ENCODE measurements around the gene ACER3.
"Not testable (repeated sequence)": the region's sequence is repeated elsewhere in the genome, so short reads cannot be mapped to it uniquely, and the experiment has no call there.

Gene ACER3

DNA sequence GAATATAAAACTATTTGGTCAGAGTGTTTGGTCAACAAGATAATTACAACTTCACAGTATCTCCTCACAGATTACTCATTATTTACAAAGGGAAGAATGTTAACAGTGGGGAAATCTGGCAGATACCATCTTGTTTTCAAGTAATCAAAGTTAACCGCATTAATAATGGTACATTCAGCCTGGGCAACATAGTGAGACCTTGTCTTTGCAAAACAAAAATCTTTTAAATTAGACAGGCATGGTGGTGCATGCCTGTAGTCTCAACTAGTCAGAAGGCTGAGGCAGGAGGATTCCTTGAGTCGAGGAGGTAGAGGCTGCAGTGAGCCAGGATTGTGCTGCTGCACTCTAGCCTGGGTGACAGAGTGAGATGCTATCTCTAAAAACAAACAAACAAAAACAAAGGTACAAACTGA is 78.5 kb downstream of the ACER3 start:
- no peak for DNase-seq

- no peak for DNase-seq
Measured at GRCh38 chr11:76944225-76944624, 83.5 kb downstream of the ACER3 start.

- no peak for DNase-seq
Measured at GRCh38 chr11:76946223-76946622, 85.5 kb downstream of the ACER3 start.

DNA sequence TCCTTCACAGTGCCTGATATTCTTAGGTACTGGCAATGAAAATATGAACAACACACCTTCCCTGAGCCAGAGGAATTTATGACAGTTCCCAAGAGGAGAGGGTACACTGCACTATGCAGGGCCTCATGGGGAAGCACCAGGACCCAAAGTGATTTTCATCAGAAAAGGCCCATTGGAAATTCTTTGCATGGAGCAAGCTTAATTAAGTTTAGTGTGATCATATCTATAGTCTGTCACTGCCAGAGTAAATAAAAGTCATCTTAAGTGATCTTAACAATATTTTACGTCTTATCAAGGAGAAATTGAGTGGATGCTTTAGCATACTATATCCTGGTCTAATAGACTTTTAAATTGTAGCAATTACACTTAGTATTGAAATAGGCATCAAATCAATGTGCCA is 86.5 kb downstream of the ACER3 start:
- DNase-seq, result no peak

GRCh38 chr11:76947800-76948199 is 87.1 kb downstream of the ACER3 start:
- DNase-seq, result no peak

DNA sequence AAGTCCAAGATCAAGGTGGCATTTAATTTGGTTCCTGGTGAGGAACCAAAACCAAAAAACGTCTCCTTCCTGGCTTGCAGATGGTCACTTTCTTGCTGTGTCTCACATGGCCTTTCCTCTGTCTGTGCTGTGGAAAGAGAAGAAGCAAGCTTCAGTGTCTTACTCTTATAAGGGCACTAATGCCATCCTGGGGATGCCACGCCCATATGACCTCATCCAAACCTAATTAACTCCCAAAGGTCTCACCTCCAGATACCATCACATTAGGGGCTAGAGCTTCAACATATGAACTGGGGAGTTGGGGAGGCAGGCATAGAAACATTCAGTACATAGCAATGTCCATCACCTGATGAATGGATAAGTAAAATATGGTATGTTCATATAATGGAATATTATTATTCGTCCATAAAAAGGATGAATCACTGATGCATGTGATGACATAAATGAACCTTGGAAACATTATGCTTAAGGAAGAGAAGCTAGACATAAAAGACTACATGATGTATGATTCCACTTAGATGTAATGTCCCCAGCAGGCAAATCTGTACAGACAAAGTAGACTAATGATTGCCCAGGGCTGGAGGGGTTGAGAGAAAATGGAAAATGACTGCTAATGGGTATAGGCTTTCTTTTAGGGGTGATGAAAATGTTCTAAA is 94.9 kb downstream of the ACER3 start:
- DNase-seq, result no peak

GRCh38 chr11:76962583-76963416 is 102.1 kb downstream of the ACER3 start:
- no peak for DNase-seq

GRCh38 chr11:76963417-76964168 is 102.9 kb downstream of the ACER3 start:
- DNase-seq, result not testable (repeated sequence)

DNA sequence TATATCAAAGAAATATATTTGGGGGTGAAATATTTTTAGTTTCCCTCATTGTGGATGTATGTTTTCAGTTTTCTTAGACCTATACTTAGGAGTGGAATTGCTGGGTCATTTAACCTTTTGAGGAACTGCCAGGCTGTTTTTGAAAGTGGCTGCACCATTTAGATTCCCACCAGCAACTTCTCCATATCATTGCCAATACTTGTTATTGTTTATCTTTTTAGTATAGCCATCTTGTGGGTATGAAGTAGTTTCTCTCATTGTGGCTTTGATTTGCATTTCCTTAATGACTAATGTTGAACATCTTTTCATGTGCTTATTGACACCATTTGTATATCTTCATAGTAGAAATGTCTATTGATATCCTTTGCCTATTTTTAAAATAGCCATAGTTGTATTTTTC is 111.3 kb downstream of the ACER3 start:
- DNase-seq, result no peak

DNA sequence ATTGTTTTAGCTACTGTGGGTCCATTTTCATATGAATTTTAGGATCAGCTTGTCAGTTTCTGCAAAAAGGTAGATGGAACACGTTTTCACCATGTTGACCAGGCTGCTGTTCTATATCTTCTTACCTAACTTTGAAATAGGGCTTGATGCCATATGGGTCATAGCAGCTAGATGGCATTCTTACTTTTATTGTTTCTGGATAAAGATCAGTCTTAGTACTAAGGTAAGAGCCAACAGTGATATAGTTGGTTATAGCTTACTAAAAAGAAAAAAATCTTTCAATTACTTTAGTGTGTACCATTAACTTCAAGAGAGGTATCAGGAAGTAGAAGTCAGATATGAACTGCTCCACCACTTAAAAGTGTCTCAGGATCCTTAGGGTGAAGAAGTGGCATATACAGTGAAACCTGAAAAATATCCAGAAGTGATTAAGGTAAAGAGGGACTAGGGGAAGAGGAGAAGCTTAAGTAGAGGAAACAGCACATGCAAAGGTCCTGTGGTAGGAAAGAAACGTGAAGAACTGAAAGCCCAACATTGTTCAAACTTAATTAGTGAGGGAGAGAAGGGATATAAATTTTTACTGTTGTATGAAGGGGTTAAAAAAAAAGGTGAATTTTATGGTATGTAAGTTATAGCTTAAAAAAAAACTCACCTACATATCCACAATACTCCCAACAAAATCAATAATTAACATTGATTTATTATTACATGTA is 113.6 kb downstream of the ACER3 start:
- DNase-seq, result no peak

DNA sequence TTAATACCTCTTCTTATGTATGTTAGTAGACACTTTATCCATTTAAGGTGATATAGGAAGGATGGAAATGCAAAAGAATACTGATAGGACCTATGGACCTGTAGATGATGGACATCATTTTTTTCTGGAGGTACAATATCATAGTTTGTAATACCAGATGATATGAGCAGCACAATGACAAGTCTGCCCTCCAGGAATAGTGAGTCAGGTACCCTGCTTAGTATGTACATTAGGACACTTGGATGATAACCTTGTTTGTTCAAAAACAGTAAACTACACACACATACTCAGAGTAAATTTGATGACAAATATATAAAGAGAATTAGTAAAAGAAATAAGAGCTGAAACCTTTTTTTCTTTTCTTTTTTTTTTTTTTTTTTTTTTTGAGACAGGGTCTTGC is 114.8 kb downstream of the ACER3 start:
- no peak for DNase-seq

- no peak for DNase-seq
Measured at GRCh38 chr11:76977791-76978190, 117.1 kb downstream of the ACER3 start.

- DNase-seq, result no peak
Measured at GRCh38 chr11:76978239-76978638, 117.5 kb downstream of the ACER3 start.

DNA sequence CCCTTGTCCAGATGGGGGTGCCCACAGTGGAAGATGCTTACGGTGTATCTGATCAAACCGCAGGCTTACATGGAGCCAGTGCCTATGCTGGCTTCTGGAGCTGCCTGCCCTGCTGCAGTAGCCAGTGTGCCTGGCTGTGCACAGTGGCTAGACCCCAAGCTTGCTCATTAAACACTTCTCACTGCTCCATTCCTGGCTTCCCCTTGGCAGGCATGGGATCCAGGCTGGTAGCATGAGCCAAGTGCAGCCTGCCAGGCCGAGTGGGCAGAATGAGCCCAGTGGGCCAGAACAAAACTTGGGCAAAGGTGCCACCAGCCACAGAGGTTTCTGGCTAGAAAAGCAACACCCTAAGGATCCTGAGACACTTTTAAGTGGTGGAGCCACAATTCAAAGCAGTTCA is 118.1 kb downstream of the ACER3 start:
- no peak for DNase-seq

- DNase-seq, result no peak
Measured at GRCh38 chr11:76980196-76980595, 119.5 kb downstream of the ACER3 start.

DNA sequence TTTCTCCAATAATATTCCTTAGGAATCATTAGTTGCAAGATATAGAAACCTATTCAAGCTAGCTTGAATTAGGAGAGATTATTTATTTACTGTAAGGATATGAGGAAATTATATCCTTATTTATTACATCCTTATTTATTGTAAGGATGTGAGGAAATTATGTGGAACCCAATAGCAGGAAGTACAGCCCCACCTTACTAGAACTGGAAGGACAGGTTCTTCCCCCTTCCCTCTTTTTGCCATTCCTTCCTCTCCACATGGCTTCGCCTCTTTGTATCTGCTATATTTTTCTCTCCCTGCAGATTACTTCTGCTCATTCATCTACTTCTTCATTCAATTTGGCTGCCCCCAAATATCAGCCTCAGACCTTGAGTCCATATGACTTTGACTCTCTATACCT is 124.0 kb downstream of the ACER3 start:
- no peak for DNase-seq

DNA sequence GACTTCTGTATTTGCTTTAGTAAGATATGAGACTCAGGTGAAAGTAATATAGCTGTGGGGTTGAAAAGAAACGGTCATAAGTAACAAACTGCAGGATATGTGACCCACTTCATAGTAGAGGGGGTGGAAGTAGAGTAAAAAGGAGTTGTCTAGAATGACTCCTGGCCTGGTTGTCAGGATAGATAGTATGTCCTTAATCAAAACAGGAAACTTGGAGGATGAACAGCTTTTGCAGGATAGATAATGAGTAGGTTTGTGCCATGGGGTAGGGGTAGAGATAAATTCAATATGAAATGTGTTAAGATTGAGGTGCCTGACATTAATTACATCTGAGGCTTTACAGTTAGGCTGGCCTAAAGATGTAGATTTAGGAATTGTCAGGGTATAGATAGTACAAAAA is 126.5 kb downstream of the ACER3 start:
- no peak for DNase-seq

GRCh38 chr11:76990628-76991027 is 129.9 kb downstream of the ACER3 start:
- no peak for DNase-seq

DNA sequence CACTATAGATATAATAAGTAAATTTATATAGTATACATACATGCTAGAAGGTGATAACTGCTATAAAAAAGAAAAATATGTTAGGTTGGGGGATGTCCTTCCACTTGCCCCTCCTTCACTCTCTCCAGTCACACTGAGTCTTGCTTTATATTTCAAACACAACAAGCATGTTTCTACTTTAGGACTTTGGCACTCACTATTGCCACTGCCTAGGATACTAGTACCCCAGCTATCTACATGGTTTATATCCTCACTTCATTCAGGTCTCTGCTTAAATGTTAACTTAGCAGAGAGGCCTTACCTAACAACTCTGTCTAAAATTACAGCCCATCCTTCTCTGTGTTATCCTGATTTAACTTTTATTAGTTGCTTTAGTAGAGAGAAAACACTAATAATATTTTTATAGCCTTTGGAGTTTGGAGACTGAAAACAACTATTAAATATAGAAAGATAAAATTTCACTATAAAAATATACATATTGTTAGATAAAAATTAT is 134.4 kb downstream of the ACER3 start:
- no peak for DNase-seq

- DNase-seq, result peak in 1 of 2 donors; percentile 3
Measured at GRCh38 chr11:76997512-76997911, 136.8 kb downstream of the ACER3 start.

- no peak for DNase-seq
Measured at GRCh38 chr11:76999597-76999996, 138.9 kb downstream of the ACER3 start.

GRCh38 chr11:77001613-77002012 is 140.9 kb downstream of the ACER3 start:
- DNase-seq, result no peak

GRCh38 chr11:77002776-77003175 is 142.1 kb downstream of the ACER3 start:
- DNase-seq, result no peak

Data from CD4-positive, alpha-beta T cell treated with Interferon alpha-2 for 1 hour (primary cell).